Right atrium auricular region (tissue), 2 donors: ENCODE data around the gene SPPL2C. TPM values are rescaled to one million over a fixed set of nuclear protein-coding genes. Genes with fewer than 3 reads are reported as not detected.

Experiments used
- DNase-seq: peaks from one replicate; pipeline ENCODE4 v3.0.0-alpha.2; 2019; ENCODE audit warnings: low spot score
- H3K27ac ChIP-seq, 2 donors: fragments of 200-600 bp; sonication (generic); 1 replicate in 1 of 2; 2 replicates in 1 of 2; pipeline ENCODE4 v1.5.1; 2016 to 2019
- H3K27me3 ChIP-seq, 2 donors: fragments of 200-600 bp; sonication (generic); one replicate each; pipeline versions ENCODE4 v1.5.1 to v1.6.0; 2017 to 2019
- H3K36me3 ChIP-seq: fragments of 200-600 bp; sonication (generic); one replicate; pipeline ENCODE4 v1.5.1; 2016
- H3K4me1 ChIP-seq, 2 donors: fragments of 200-600 bp; sonication (generic); one replicate each; pipeline versions ENCODE4 v1.5.1 to v1.6.0; 2017 to 2019
- H3K4me3 ChIP-seq, 2 donors: fragments of 200-600 bp; sonication (generic); 1 replicate in 1 of 2; 2 replicates in 1 of 2; pipeline ENCODE4 v1.5.1; 2017 to 2019; ENCODE audit warnings: mild to moderate bottlenecking in 1 of 2, moderate library complexity in 1 of 2
- H3K9me3 ChIP-seq, 2 donors: fragments of 200-600 bp; sonication (generic); one replicate each; pipeline ENCODE4 v1.5.1; 2019
- CTCF ChIP-seq, 2 donors: fragments of 200-600 bp; sonication (generic); IDR thresholded peaks; one replicate each; pipeline ENCODE4 v1.5.1; 2019; ENCODE audit warnings: antibody characterized with exemption in 2 of 2
- total RNA-seq, 2 donors: library from RNA; depleted of rRNA; stranded (reverse); fragments of >200 nt; gene quantifications; one replicate each; pipeline ENCODE4 v1.1.0, GENCODE V29; 2016

SPPL2C gene
- total RNA-seq, 2 donors from 2014 or later = not detected

DNA sequence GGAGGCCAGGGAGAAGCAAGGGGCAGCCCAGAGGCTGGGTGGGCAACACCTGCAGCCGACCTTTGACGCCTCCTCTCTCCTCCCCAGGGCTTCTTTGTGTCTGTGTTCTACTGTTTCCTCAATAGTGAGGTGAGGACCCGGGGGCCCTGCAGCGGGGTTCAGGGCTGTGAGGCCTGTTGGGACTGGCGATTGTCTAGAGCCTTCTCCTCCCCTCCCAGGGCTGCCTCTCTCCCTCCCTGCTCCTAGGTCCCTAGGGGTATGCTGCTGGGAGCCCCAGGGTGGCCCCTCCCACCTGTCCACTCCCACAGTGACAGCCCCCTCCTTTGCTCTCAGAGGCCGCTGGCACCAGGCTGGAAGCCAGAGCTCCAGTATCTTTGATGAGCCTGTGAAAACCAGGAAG lies 10.8 kb upstream of the SPPL2C start:
- Histone ChIP-seq H3K4me1 (no peaks in the 10 kb centered on the region), H3K36me3 (no peaks in the 10 kb centered on the region), H3K27me3 (no peaks in the 10 kb centered on the region), H3K9me3 (no peaks in the 10 kb centered on the region), H3K27ac (no peak overlapping the region), H3K4me3 (no peak overlapping the region)
- no peak for TF ChIP-seq CTCF (IDR thresholded peaks at IDR 0.05)
- no peak for DNase-seq

DNA sequence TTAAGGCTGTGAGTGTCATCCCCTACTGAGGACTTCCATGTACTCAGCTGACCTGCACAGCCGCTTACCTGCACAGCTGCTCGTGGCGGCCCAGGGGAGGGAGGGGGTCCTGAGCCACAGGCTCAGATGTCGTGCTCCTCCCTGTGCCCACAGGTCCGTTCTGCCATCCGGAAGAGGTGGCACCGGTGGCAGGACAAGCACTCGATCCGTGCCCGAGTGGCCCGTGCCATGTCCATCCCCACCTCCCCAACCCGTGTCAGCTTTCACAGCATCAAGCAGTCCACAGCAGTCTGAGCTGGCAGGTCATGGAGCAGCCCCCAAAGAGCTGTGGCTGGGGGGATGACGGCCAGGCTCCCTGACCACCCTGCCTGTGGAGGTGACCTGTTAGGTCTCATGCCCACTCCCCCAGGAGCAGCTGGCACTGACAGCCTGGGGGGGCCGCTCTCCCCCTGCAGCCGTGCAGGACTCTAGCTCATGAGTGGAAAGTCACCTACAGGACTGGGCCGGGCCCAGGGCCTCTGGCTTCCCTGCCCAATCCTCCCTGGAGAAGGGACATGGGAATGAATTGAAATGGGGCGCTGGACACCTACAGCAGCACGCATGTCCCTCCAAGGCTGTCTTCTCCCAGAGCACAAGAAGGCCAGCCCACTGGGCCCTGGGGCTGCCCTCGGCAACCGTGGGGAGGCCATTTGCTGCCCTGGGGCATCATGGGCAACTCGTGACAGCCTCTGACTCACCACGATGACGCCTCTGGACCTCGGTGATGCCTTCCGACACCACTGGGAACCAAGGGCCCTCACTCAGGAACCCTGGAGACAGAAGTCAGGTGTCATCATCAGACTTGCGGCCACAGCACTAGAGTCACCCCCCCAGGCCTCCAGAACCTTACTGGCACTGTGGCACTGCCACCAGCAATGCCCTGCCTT lies 9.9 kb upstream of the SPPL2C start:
- Histone ChIP-seq H3K36me3 (no peaks in the 10 kb centered on the region), H3K4me1 (no peaks in the 10 kb centered on the region), H3K4me3 (no peak overlapping the region), H3K27me3 (no peaks in the 10 kb centered on the region), H3K27ac (no peak overlapping the region), H3K9me3 (no peaks in the 10 kb centered on the region)
- no peak for DNase-seq
- no peak for TF ChIP-seq CTCF (IDR thresholded peaks at IDR 0.05)

- Histone ChIP-seq H3K36me3 (no peaks in the 10 kb centered on the region), H3K4me3 (no peak overlapping the region), H3K27me3 (no peaks in the 10 kb centered on the region), H3K9me3 (no peaks in the 10 kb centered on the region), H3K27ac (no peak overlapping the region), H3K4me1 (no peaks in the 10 kb centered on the region)
- DNase-seq = no peak
- no peak for TF ChIP-seq CTCF (IDR thresholded peaks at IDR 0.05)
Measured at GRCh38 chr17:45835481-45835880, 9.2 kb upstream of the SPPL2C start.

DNA sequence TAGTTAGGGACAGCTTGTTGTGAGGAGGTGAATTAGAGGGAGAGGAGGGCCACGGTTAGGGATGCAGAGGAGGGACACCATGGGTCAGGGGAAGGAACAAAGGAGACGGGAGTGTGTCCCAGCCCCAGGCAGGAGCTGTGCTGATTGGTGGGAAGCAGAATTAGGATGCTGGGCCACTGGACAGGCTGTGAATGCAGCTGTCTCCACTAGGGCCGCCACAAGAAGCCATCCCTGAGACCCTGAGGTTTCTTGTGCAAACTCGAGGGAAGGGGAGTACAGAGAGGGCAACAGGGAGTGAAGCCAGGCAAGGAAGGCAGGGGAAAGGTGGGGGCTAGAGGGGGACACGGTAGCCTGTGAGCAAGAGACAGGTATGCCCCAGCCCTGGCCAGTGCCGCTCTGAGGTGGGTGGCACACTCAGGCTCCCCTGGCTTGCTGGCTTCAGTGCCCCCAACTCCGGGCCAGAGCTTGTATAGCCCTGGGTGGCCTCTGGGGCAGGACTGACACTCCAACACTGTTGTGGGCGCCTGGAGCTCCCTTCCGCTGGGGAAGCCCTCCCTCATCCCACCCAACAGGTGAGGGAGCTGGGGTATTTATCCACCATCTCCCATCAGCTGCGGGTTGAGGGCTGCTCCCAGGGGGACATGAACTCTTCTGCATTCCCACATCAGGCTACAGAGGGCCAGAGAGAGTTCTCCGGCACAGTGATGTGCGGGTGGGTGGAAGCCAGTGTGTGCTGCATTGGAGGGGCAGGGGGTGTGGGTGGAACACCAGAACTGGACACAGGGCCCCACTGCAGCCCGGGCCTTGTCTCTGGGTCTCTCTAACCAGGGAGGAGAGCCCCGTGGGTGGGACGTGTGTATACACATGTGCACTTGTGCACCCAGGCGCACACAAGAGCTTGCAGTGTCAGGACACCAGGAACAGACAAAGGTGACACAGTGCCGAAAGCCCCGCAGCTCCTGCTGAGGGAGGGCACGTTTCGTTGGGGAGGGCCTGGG lies 8.3 kb upstream of the SPPL2C start:
- Histone ChIP-seq H3K27me3 (no peaks in the 10 kb centered on the region), H3K36me3 (no peaks in the 10 kb centered on the region), H3K9me3 (no peaks in the 10 kb centered on the region), H3K27ac (no peak overlapping the region), H3K4me3 (no peak overlapping the region), H3K4me1 (no peaks in the 10 kb centered on the region)
- TF ChIP-seq CTCF (IDR thresholded peaks at IDR 0.05) = no peak
- DNase-seq = no peak

DNA sequence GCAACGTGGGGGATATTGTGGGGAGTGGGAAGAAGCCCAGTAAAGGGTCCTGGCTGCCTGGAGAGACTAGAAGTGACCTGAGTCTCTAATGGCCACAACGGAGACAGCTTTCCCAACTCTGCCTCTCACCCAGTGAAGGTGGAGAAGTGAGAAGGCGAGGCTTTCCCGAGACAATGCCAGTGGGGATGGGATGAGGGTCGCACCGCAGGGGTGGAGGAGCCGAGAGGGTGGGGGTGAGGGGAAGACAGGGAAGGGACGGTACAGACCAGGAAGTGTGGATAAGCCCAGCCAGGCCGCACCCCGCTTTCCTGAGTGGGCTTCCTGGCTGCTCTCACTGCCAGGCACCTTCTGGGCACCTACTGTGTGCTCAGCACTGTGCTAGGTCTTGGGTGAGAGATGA lies 7.5 kb upstream of the SPPL2C start:
- Histone ChIP-seq H3K27me3 (no peaks in the 10 kb centered on the region), H3K27ac (no peak overlapping the region), H3K4me3 (no peak overlapping the region), H3K9me3 (no peaks in the 10 kb centered on the region), H3K36me3 (no peaks in the 10 kb centered on the region), H3K4me1 (no peaks in the 10 kb centered on the region)
- DNase-seq = no peak
- TF ChIP-seq CTCF (IDR thresholded peaks at IDR 0.05) = no peak
